Right renal pelvis (tissue), 4 donors: Measurements from ENCODE around the gene CDON. TPM values are rescaled to one million over a fixed set of nuclear protein-coding genes. Genes with fewer than 3 reads are reported as not detected.

ENCODE experiments used
- DNase-seq, 4 donors: peaks; one replicate each; pipeline ENCODE4 v3.0.0-alpha.2; 2013; ENCODE audit warnings: low read depth in 4 of 4, low spot score in 3 of 4, missing footprints in 1 of 4
- polyA plus RNA-seq, 4 donors: library from polyadenylated mRNA; unstranded; fragments of 120-200 nt; gene quantifications; one replicate each; pipeline ENCODE4 v1.2.1, GENCODE V29; 2013; ENCODE audit not compliant: insufficient read length in 4 of 4

The CDON gene, protein sequence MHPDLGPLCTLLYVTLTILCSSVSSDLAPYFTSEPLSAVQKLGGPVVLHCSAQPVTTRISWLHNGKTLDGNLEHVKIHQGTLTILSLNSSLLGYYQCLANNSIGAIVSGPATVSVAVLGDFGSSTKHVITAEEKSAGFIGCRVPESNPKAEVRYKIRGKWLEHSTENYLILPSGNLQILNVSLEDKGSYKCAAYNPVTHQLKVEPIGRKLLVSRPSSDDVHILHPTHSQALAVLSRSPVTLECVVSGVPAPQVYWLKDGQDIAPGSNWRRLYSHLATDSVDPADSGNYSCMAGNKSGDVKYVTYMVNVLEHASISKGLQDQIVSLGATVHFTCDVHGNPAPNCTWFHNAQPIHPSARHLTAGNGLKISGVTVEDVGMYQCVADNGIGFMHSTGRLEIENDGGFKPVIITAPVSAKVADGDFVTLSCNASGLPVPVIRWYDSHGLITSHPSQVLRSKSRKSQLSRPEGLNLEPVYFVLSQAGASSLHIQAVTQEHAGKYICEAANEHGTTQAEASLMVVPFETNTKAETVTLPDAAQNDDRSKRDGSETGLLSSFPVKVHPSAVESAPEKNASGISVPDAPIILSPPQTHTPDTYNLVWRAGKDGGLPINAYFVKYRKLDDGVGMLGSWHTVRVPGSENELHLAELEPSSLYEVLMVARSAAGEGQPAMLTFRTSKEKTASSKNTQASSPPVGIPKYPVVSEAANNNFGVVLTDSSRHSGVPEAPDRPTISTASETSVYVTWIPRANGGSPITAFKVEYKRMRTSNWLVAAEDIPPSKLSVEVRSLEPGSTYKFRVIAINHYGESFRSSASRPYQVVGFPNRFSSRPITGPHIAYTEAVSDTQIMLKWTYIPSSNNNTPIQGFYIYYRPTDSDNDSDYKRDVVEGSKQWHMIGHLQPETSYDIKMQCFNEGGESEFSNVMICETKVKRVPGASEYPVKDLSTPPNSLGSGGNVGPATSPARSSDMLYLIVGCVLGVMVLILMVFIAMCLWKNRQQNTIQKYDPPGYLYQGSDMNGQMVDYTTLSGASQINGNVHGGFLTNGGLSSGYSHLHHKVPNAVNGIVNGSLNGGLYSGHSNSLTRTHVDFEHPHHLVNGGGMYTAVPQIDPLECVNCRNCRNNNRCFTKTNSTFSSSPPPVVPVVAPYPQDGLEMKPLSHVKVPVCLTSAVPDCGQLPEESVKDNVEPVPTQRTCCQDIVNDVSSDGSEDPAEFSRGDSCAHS (N-terminal part only)
- polyA plus RNA-seq, result 10 to 100 TPM; 25.3 to 27.7 (median 26.2) TPM

DNA sequence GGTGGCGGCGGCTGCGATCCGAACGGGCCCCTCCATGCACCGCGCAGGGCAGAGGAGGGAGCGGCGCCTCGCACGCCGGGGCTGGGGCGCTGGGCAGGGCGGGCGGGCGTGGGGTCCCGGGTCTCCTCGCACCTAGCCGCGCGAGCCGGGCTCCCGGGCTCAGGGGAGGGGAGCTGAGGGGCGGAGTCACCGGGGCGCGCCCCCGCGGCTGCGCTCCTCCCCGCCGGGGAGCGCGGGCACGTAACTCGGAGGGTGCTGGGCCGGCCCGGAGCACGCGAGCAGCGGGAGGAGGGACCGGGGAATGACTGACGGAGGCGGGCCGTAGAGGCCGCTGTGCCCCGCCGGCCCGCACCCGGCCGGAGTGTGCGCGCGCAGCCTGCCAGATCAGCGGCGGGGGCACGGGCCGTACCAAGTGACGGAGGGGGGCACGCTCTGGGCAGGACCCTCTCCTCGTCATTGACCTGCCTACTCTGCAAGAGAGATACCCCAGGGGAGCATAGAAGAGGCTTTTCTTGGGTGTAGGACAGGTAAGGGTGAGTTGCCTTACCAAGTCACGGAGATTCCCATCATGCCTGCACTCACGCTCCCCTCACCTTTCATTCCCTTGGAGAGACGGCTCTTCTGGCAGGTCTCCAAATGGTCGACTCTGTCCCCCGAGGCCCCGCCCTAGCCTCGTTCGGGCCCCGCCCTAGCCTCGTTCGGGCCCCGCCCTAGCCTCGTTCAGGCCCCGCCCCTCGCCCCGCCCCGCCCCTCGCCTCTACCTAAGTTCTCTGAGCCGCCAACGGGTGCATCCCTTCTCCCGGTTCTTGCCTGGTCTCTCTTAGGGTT is at the start of gene CDON:
Gene CDON (minus strand): TSS at position 188 of the 828 bp plus-strand sequence. CDS start 39,390 bp downstream, outside the sequence.
- DNase-seq, result peak; percentile 87 to 92 (median 89)

DNA sequence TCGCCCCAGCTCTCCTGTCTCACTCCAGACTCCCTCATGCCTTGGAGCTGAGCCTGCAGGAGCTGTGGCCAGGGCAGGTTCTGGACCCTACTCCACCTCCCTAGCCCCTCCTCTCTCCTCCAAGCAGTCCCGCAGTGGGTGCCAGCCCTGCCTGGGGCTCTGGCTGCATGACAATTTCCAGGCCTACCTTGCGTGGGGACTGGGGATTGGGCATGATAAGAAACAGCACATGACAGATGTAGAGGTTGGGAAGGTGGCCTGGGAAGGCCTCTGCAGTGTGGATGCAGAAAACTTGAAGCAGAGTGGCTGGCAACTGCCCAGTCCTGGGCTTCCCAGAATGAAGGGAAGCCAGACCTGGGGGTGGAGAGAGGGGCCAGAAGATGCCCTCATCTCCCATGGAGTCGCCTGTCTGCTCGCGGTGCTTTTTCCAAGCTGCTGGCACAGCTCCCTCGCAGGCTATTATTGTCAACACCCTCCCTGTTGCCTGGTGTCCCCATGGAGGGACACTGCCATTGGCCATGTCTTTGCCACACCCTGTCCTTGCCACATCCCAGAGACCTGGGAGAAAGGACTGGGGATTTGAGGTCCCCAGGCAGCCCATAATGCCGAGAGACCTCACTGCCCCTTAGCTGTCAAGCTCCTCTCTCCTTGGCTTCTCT is 48.9 kb upstream of the CDON start:
- DNase-seq, result no peak

DNA sequence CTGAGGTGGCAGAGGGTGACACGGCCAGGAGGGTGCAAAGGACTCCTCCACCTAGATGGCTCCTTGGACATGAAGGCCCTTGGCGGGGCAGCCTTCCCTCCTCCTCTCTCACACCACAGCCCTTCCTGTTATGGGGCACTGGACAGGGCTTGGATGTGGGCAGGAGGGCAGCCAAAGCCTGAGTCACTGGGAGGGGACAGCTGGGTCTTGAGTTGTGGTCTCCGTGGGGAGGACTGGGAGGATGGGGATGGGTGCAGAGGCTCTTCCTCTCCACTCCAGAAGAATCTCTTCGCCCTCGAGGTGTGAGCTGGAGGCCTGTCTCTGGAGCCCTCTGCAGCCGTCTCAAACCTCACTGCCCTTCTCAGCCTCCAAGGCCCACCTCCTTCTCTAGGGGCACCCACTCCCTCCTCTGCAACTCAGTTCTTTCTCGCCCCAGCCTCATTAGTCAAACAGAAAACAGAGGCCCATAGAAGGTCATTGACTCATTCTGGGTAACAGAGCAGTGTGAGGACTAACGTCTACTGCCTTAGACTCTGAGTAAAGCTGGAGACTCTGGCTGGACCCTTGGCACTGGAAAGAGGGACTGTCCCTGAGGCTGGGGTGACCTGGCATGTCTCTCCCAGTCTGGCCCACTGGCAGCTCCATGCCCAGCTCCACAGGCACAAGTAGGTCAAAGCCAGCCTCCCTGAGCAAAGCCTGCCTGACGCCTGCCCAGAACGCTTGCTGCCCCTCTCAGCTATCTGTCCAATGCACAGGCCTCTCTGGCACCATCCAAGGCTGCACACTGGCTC is 47.5 kb upstream of the CDON start:
- no peak for DNase-seq

DNA sequence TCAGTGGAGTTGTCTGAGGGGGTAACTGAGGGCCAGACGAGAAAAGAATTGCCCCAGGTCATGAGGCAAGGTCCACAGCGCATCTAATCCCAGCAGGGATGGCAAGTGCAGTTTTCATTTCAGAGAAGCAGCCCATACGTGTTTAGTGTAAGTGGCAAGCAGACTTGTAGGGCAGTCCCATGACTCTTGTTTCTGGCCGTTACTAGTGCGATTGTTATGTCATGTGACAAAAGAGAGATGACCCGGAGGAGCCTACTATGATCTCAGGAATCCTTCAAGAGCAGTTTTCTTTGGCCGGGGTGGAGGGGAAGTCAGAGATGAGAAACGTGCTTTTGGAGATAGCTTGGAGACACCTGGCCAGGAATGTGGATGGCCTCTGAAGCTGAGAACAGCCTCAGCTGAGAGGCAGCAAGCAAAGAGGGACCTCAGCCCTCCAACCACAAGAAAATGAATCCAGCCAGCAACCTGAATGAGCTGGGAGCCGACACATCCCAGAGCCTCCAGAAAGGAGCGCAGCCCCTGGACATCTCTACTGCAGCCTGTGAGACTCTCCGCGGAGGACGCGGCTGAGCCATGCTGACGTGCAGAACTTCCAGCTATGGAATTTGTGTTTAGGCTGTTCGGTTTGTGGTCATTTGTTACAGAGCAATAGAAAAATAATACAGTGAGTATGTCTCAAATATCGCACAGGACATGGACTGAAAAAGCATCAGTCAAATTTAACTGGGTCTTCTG is 44.1 kb upstream of the CDON start:
- DNase-seq, result no peak

DNA sequence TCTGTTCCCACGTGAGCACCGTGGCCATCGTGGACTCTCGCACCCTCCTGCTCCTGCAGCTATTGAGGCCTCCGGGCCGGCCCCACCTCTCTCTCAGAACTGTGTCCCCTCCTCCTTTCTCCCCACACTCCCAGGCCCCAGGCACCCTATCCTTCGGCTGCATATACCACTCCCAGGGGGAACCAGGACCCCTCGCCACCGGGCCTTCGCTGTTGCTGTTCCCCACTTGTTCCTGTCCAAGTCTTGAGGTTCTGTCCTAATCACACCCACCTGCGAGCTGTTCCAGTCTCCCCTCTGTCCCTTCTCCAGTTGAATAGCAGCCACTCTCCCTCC is 43.0 kb upstream of the CDON start:
- no peak for DNase-seq

DNA sequence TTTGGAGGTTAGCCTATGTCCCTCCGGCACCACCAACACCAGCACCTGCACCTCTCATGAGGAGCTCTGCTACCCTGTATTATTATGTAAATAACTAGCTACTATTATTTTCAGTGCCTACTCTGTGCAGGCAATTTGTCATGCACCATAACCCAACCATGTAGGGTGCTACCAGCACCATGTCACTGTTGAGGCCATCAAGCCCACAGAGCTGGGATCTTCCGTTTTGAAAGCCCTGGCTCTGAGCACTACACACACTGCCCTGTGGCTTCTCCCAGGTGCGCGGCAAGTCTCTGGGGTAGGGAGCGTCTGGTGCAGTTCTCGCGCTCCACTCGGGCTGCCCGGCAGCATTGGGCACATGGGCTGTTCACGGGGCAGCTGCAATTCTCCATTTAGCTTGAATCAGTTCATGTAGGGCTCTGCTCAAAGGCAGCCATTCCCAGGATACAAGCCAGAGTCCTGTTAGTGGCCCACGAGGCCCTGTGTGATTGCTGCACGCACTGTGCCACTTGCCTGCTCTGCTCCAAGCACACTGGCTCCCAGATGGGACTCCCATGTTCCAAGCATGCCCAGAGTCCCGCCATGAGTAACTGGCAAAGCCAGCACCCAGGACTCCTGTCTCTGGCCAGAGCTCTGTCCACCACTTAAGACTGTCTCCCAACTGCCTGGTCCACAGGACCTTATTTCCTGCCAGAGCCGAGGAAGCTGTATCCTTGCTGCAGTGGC is 42.5 kb upstream of the CDON start:
- no peak for DNase-seq

DNA sequence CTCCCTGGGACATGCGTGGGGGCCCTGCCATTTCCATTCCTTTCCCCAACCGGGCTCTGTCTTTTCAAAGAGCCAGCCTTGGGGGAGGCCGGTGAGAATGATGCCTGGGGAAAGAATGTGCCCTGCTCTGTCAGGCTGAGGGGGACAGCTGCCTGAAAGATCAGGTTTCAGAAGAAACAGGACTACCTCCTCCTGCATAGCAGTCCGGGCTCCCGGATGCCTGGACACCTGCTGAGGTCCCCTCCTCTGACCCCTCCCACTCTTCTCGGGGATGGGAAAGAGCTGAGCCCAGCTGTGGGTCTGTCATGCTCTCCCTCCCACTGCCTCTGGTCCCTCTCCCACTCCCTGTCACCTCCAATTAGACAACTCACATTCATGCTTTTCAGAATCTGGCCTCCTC is 41.8 kb upstream of the CDON start:
- no peak for DNase-seq

DNA sequence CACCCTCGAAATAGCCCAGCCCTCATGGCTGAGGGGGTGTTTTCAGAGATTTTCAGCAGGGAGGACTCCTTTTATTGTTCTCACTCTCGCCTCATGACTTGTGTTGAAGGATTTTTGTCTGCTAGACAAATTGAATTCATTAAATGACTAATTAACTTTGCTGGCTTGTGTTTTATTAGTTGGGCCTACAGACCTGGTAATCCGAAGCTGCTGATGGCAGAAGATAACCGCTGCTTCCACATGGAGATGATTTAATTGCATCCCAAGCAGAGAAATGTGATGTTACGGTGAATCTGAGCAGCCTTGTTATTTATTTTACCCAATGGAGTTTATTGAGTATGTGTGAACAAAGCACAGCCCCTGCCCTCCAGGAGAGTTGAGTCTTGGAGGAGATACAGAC is 40.5 kb upstream of the CDON start:
- no peak for DNase-seq

DNA sequence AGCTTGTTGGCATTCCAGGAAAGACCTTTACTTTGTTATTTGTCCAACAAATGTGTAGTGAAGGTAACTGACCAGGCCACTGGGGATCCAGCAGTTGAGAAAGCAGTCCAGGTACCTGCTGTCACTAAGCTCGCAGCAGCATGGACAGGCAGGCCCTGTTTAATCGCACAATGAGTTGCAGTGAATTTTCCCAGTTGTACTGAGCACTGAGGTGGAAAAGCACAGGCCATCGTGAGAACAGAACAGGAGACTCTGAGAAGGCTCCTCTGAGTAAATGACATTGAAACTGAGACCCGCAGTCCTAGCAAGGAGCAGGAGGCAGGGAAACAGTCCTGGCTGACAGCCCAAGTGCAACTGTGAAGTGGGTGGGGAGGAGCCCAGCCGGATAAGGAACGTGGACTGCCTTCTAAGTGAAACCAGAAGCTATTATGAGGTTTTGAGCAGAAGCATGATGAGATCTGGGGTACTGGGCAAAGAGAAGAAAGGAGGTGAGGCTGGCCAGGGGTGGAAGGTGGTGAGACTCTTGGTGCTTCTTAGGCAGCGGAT is 39.8 kb upstream of the CDON start:
- DNase-seq, result no peak

DNA sequence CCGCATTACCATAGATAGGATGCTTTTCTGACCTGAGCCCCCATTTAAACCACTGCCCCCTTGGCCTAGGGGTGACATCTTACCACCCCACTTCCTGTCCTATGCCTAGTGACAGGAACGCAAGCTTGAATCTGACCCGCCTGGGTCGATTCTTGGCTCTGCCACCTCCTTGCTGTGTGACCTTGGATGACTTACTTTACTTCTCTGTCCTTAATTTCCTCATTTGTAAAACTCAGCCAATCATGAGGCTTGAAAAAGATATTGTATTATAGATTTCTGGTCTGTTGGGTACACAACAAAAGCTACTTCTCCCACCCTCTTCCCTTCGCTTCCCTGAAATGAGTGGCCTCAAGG is 39.2 kb upstream of the CDON start:
- no peak for DNase-seq

DNA sequence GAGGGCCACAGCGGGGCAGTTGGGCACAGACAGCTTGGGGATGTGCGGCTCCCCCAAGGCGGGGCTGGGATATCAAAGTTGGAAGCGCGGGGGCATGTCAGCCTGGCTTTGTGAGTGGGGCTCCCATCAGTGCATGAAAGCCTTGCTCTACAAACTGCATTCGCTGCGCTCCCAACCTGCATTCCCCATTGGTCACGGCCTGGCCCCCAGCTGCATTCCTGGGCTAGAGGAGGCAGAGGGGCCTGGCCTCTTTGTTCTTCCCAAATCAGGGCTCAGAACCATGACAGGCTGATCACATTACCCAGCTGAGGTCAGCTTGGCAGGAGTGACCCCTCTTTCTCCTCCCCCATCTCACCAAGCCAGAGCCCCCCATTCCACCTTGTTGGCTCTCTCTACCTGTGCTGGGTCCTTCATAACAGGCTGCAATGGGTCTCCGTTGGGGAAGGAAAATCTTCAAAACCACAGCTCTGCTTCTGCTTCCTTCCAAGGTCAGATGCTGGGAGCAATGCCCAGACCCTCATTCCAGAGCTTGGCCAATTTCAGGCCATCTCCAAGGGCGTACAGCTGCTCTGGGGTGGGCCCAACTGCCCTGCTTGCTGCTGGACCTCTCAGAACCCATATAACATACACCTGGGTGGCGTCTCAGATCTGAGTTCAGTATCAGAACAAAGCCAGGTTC is 38.7 kb upstream of the CDON start:
- no peak for DNase-seq

DNA sequence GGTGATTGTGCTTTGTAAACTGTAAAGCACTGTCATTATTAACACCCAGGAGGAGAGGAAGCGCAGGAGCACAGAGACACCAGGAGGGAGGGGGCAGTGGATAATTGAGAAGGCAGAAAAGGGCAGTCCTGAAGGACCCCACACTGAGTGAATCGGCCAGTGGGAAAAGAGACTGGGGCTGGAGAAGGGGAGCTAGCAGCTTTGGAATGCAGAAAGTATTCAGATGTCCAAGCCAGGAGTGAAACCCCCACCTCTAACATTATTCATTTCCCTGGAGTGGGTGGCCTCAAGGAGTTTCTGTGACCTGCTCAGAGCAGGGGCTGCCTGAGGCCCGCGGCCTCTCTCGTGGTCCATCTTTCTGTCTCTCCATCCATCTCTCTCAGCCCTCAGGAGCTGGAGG is 38.0 kb upstream of the CDON start:
- no peak for DNase-seq

DNA sequence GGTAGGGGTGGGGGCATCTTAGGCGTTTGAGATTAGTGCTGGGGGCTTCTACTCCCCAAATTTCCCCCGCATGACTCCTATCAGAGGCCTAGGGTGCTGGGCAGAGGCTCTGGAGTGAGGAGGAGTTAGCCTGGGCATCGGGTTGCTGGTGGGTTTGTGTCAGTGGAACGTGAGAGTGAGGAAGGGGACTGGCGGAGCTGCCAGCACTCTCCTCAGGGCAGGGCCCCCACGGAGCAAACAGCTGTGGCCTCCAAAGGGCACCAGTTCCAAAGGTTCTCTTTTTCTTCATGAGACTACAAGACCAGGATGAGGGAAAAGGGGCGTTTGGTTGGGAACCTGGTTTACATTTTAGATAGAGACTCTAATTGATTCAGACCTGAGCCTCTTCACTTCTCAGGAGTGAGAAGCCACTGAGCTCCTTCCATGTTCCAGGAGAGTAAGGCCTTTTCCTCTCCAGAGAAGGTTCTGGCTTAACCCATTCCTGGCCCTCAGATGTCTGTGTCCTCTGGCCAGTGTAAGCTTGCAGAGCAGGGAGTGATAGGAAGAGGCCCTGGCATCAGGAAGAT is 35.6 kb upstream of the CDON start:
- DNase-seq, result no peak

DNA sequence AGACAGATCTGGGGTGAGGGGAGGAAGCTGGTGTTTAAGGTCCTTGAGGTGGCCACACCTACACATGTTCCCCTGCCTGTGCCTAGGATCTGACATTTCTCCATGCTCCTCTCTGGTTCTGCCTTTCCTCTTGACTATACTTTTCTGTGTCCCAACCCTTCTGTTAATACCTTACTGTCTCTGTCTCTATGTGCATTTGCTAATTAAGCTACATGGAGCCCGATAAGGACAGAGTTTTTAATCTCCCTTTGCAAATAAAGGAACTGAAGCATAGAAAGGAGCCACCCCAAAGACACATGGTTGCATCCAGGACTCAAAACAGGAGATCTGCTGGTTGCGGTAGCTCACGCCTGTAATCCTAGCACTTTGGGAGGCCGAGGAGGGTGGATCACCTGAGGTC is 33.1 kb upstream of the CDON start:
- DNase-seq, result no peak

DNA sequence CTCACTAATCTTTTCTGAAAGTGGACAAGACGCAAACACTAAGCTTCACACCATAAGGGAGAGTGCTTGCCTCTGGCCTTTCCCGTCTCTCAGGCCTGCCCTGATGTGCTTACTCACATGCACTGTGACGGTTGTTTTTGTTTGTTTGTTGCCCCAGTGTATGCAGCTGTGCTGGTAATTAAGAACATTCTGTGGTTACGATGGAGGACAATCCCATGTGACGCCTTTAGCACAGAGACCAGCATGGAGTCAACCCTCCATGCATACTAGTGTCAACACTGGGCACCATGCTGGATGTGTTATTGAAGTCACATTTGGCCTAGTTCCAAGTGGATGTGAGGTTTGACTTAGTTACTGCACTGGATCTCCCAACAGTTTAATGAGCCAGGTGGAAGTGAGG is 27.8 kb upstream of the CDON start:
- no peak for DNase-seq

DNA sequence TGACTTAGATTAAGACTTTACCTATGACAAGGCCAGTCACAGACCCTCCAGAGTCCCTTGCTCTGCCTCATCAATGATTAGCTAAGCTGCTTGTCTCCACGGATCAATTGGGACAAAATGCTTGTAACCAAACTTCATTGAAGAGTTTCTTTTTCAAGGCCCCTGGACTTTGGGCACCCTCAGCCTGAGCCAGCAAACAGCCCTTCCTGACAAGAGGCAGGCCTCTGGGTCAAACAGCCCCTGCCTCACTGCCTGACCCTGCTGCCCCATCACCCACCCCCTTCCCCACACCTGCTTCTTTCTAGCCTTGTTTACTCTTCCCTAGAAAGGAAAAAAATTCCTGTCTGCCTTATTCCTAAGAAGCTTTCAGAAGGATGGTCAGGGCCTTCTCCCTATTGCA is 26.3 kb upstream of the CDON start:
- DNase-seq, result no peak

DNA sequence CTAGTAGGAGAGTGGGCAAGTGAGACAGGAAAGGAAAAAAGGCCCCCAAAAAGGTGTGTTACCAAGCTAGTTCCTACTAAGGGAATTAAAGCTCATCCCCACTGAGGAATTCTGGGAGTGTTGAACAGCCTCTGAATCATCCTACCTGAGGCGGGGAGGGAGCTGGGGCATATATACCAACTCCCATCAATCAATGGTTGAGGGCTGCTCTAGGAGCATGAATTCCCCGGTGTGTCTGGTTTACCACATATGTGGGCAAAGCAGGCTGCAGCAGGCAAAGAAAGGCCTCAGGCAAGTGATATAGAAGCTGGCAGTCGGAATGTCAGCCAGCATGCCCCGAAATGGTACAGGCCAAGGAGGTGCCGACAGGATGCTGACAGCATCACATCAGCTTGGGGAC is 23.6 kb upstream of the CDON start:
- DNase-seq, result no peak
